ENCODE data around the gene NFE2L2.
"Not testable (repeated sequence)": the region's sequence is repeated elsewhere in the genome, so short reads cannot be mapped to it uniquely, and the experiment has no call there.

The NFE2L2 gene

DNA sequence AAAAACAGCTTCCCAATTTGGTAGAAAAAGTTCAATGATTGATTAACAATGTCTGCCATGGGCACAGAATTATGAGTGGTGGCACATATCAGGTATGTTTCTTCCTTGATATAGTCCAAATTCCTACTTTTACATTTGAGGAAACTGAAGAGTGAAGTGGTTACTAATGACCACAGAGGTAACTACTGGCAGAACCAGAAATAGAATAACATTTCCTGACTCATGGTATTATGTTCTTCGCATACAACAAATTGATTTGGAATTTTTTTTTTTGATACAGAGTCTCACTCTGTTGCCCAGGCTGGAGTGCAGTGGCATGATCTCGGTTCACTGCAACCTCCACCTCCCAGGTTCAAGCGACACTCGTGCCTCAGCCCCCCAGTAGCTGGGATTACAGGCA is 6.0 kb upstream of the NFE2L2 start:
- TF ChIP-seq, protein P1, sequence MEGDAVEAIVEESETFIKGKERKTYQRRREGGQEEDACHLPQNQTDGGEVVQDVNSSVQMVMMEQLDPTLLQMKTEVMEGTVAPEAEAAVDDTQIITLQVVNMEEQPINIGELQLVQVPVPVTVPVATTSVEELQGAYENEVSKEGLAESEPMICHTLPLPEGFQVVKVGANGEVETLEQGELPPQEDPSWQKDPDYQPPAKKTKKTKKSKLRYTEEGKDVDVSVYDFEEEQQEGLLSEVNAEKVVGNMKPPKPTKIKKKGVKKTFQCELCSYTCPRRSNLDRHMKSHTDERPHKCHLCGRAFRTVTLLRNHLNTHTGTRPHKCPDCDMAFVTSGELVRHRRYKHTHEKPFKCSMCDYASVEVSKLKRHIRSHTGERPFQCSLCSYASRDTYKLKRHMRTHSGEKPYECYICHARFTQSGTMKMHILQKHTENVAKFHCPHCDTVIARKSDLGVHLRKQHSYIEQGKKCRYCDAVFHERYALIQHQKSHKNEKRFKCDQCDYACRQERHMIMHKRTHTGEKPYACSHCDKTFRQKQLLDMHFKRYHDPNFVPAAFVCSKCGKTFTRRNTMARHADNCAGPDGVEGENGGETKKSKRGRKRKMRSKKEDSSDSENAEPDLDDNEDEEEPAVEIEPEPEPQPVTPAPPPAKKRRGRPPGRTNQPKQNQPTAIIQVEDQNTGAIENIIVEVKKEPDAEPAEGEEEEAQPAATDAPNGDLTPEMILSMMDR (IDR thresholded peaks at IDR 0.05; ENCODE audit: low read depth, low read length, missing control alignments) = no peak
- DNase-seq (ENCODE audit: extremely low read depth, low read depth) = no peak

DNA sequence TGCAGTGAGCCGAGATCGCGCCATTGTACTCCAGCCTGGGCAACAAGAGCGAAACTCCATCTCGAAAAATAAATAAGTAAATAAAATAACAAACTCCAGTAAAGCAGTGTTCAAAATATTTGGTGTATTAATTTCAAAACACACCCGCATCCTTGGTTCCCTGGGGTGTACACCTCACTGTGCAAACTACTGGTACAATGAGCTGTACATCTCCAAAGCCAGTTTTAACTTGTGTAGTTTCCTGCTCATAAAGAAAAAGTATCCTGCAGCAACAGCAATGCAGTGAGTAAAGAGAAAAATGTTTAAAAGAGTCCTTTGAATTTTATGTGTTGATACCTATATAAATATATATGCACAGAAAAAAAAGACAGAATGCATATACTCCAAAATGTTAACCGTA is 4.4 kb upstream of the NFE2L2 start:
- no peak overlapping the region for H3K4me3 ChIP-seq (replicated peaks; ENCODE audit: low read depth, low read length)
- no peak for DNase-seq (ENCODE audit: extremely low read depth, low read depth)
- TF ChIP-seq, protein P1 (IDR thresholded peaks at IDR 0.05; ENCODE audit: low read depth, low read length, missing control alignments) = no peak

More for the DNA sequence above, 6.0 kb upstream of the NFE2L2 start:
- H3K4me3 ChIP-seq (replicated peaks; ENCODE audit: low read depth, low read length) = no peak overlapping the region

DNA sequence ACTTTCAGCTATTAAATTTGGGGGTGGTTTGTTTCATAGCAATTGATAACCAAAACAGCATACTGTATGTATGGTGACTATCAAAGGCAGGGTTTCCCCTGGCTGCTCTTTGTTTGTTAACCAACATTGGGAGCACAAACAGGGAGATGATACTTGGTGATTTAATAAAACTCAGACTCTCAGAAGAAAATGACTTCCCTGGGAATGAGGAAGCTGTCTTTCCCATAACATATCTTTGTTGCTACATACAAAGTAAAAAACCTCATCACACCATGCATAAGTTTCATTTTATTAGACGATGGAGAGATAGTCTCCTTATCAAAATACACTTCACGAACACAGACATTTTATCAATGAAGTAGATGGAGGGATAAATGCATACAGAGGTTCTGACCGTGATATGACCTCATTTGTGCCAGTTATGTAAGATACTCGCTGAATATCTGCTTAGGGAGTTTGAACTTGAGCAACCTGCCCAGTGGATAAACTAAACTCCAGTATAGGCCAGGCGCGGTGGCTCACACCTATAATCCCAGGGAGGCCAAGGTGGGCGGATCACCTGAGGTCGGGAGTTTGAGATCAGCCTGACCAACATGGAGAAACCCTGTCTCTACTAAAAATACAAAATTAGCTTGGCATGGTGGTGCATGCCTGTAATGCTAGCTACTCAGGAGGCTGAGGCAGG is 3.8 kb upstream of the NFE2L2 start:
- no peak overlapping the region for H3K4me3 ChIP-seq (replicated peaks; ENCODE audit: low read depth, low read length)
- TF ChIP-seq, protein P1 (IDR thresholded peaks at IDR 0.05; ENCODE audit: low read depth, low read length, missing control alignments) = no peak
- DNase-seq (ENCODE audit: extremely low read depth, low read depth) = no peak

DNA sequence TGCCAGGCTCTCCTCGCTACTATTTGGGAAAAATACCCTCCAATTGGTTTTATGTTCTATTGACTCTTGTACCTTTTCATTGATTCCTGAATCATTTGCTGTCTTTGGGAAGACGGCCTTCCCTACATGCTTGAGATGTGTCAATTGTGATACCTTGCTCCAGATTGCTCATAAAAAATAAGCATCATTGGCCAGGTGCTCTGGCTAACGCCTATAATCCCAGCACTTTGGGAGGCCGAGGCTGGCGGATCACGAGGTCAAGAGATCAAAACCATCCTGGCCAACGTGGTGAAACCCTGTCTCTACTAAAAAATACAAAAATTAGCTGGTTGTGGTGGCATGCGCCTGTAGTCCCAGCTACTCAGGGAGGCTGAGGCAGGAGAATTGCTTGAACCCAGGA is 2.4 kb upstream of the NFE2L2 start:
- H3K4me3 ChIP-seq (replicated peaks; ENCODE audit: low read depth, low read length); DNase-seq (ENCODE audit: extremely low read depth, low read depth): not testable (repeated sequence)

DNA sequence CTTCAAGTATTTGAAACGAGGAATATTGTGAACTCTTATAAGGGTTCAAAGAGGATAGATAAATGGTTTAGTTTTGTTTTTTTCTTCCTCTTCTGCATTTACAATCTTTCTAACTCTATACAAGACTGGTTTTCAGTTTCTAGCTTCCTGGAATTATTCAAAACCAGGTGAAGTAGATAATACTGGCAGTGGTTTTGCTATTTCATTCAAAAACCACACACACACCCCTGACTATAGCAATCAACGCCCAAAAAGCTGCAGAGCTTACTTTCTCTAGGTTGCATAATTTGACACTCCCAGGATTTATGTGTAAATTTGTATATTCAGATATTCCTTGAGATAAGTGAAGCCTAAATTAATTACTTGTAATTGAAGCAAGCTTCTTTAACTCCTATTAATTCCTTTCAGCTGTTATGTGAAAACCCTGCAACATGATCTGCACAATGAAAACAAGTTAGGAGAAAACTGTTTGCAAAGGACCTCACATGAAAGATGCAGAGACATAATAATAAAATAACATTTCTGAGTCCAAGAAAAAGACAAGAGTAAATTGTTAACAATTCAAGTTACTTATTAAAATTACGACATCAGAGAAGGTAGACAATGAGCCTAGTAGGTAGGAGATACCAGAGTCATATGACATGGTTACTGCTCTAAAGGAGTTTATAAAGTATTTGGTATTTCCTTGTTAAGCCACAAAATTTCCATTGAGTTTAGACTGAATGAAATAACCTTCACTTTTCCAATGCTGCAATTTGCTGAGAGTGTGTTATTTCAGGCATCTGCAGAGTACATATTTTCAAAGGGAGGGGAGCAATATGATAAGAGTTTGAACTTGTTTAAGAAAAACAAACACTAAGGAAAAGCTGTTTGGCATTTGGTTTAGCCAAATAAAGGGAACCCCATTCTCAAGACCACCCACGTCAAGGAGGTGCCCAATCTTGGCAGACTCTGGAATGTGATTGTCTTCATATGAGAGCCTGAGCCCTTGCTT is 1.6 kb upstream of the NFE2L2 start:
- DNase-seq (ENCODE audit: extremely low read depth, low read depth) = no peak
- no peak overlapping the region for H3K4me3 ChIP-seq (replicated peaks; ENCODE audit: low read depth, low read length)

DNA sequence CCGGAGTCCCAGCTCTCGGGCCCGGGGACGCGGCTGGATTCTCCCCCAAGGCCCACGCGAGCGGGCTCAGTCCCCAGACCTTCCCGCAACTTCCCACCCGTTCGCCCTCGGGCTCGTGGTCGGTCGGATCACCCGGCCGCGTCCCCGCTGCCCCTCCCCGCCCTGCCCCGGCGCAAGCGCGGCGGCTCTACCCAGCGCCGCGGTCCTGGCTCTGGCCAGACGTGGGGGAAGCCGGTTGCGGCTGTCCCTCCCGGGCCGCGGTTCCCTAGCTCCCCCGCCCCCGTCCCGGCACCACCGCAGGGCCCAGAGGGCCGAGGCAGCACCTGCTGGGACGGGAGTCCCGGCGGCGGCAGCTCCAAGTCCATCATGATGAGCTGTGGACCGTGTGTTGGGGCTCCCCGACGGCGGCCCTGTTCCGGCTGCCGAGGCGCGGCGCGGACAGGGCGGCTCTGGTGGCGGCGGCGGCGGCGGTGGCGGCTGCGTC is 276 bp downstream of the NFE2L2 start:
- DNase-seq (ENCODE audit: extremely low read depth, low read depth) = no peak
- TF ChIP-seq, protein P1 (IDR thresholded peaks at IDR 0.05; ENCODE audit: low read depth, low read length, missing control alignments) = no peak
- H3K4me3 ChIP-seq (replicated peaks; ENCODE audit: low read depth, low read length) = peak overlapping the region; percentile 84

More for the DNA sequence above, 1.6 kb upstream of the NFE2L2 start:
- TF ChIP-seq, protein P1 (IDR thresholded peaks at IDR 0.05; ENCODE audit: low read depth, low read length, missing control alignments) = no peak
